GM12878 (cell line): ENCODE data around the gene DIRAS1.

Experiments
- FOS ChIP-seq: IDR thresholded peaks from 3 replicates; pipeline ENCODE4 v1.6.1; 2011; ENCODE audit warnings: borderline replicate concordance; ENCODE audit not compliant: insufficient read length; ENCODE audit errors: extremely low read depth
- GATAD2B ChIP-seq: fragments of 450-650 bp; conservative IDR thresholded peaks from 2 replicates; pipeline ENCODE4 v1.6.1; 2017; ENCODE audit warnings: low read depth, mild to moderate bottlenecking, moderate library complexity
- MYC ChIP-seq: IDR thresholded peaks from 2 replicates; pipeline ENCODE4 v1.6.1; 2011; ENCODE audit warnings: mild to moderate bottlenecking, low read length, moderate library complexity, inconsistent platforms; ENCODE audit not compliant: insufficient read depth, insufficient replicate concordance, insufficient read length, severe bottlenecking
- NRF1 ChIP-seq: conservative IDR thresholded peaks from 2 replicates; pipeline ENCODE4 v1.6.1; 2011; ENCODE audit warnings: mild to moderate bottlenecking, low read depth, low read length, improper control_type of control experiment
- RAD21 ChIP-seq: IDR thresholded peaks from 2 replicates; pipeline ENCODE4 v1.6.1; 2011; ENCODE audit warnings: mild to moderate bottlenecking, low read depth, low read length, moderate library complexity; ENCODE audit not compliant: insufficient read depth
- SP1 ChIP-seq: IDR thresholded peaks from one replicate; pipeline ENCODE4 v1.6.1; 2011; ENCODE audit warnings: low read depth, low read length
- SPI1 ChIP-seq: IDR thresholded peaks from 2 replicates; pipeline ENCODE4 v1.6.1; 2011; ENCODE audit warnings: low read depth, mild to moderate bottlenecking, low read length, moderate library complexity, borderline replicate concordance; ENCODE audit not compliant: insufficient read depth
- ZZZ3 ChIP-seq: IDR thresholded peaks from 2 replicates; pipeline ENCODE4 v1.6.1; 2011; ENCODE audit warnings: low read depth; ENCODE audit not compliant: control insufficient read depth, insufficient read length
- TF ChIP-seq, protein P1 (sequence below), 3 experiments: IDR thresholded peaks in 2 of 3; conservative IDR thresholded peaks in 1 of 3; 2 replicates each; pipeline ENCODE4 v1.5.1; 2011; ENCODE audit warnings: low read depth in 3 of 3, low read length in 3 of 3, mild to moderate bottlenecking in 3 of 3, control low read depth in 2 of 3, moderate library complexity in 2 of 3, inconsistent platforms in 1 of 3, mixed read lengths in 1 of 3; ENCODE audit not compliant: control insufficient read depth in 2 of 3, insufficient read depth in 1 of 3; ENCODE audit errors: extremely low read depth in 1 of 3
- TF ChIP-seq, protein P2 (sequence below): fragments of 450-650 bp; formaldehyde crosslinking; IDR thresholded peaks from 2 replicates; pipeline ENCODE4 v1.5.0; 2022; ENCODE audit warnings: mild to moderate bottlenecking, missing genetic modification characterization
- TF ChIP-seq, protein P3 (sequence below): IDR thresholded peaks from 2 replicates; pipeline ENCODE4 v1.6.1; 2012; ENCODE audit warnings: mild to moderate bottlenecking, low read depth, low read length

DNA sequence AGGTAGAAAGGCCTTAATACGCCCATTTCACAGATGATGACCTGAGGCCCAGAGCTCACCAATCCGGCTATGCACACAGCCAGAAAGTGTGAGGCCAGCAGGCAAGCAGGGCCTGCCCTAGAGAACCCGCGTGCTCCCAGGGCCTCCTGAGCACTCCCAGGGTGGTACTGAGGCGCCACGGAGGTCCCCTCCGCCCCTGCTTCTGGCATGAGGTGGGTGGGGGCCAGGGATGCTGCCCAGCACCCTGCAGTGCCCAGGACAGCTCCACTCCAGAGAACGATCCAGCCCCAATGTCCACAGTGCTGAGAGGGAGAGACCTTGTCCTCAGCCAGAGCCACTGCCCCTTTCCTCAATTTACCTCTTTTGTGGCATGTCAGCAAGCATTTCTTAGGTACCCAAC lies 48.0 kb upstream of the DIRAS1 start:
- TF ChIP-seq, protein P1, sequence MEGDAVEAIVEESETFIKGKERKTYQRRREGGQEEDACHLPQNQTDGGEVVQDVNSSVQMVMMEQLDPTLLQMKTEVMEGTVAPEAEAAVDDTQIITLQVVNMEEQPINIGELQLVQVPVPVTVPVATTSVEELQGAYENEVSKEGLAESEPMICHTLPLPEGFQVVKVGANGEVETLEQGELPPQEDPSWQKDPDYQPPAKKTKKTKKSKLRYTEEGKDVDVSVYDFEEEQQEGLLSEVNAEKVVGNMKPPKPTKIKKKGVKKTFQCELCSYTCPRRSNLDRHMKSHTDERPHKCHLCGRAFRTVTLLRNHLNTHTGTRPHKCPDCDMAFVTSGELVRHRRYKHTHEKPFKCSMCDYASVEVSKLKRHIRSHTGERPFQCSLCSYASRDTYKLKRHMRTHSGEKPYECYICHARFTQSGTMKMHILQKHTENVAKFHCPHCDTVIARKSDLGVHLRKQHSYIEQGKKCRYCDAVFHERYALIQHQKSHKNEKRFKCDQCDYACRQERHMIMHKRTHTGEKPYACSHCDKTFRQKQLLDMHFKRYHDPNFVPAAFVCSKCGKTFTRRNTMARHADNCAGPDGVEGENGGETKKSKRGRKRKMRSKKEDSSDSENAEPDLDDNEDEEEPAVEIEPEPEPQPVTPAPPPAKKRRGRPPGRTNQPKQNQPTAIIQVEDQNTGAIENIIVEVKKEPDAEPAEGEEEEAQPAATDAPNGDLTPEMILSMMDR (IDR thresholded peaks at IDR 0.05 in 2 of 3, conservative IDR thresholded peaks at IDR 0.05 in 1 of 3; ENCODE audit: control insufficient read depth in 2 of 3, extremely low read depth in 1 of 3, insufficient read depth in 1 of 3, low read depth in 3 of 3, low read length in 3 of 3) = no peak
- TF ChIP-seq SP1 = no peak
- TF ChIP-seq SPI1 = no peak
- no peak for TF ChIP-seq FOS
- no peak for TF ChIP-seq MYC
- no peak for TF ChIP-seq NRF1
- TF ChIP-seq, protein P2, sequence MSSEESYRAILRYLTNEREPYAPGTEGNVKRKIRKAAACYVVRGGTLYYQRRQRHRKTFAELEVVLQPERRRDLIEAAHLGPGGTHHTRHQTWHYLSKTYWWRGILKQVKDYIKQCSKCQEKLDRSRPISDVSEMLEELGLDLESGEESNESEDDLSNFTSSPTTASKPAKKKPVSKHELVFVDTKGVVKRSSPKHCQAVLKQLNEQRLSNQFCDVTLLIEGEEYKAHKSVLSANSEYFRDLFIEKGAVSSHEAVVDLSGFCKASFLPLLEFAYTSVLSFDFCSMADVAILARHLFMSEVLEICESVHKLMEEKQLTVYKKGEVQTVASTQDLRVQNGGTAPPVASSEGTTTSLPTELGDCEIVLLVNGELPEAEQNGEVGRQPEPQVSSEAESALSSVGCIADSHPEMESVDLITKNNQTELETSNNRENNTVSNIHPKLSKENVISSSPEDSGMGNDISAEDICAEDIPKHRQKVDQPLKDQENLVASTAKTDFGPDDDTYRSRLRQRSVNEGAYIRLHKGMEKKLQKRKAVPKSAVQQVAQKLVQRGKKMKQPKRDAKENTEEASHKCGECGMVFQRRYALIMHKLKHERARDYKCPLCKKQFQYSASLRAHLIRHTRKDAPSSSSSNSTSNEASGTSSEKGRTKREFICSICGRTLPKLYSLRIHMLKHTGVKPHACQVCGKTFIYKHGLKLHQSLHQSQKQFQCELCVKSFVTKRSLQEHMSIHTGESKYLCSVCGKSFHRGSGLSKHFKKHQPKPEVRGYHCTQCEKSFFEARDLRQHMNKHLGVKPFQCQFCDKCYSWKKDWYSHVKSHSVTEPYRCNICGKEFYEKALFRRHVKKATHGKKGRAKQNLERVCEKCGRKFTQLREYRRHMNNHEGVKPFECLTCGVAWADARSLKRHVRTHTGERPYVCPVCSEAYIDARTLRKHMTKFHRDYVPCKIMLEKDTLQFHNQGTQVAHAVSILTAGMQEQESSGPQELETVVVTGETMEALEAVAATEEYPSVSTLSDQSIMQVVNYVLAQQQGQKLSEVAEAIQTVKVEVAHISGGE (CRISPR knock-in tag) = no peak
- no peak for TF ChIP-seq RAD21
- TF ChIP-seq ZZZ3 = no peak
- no peak for TF ChIP-seq GATAD2B
- TF ChIP-seq, protein P3, sequence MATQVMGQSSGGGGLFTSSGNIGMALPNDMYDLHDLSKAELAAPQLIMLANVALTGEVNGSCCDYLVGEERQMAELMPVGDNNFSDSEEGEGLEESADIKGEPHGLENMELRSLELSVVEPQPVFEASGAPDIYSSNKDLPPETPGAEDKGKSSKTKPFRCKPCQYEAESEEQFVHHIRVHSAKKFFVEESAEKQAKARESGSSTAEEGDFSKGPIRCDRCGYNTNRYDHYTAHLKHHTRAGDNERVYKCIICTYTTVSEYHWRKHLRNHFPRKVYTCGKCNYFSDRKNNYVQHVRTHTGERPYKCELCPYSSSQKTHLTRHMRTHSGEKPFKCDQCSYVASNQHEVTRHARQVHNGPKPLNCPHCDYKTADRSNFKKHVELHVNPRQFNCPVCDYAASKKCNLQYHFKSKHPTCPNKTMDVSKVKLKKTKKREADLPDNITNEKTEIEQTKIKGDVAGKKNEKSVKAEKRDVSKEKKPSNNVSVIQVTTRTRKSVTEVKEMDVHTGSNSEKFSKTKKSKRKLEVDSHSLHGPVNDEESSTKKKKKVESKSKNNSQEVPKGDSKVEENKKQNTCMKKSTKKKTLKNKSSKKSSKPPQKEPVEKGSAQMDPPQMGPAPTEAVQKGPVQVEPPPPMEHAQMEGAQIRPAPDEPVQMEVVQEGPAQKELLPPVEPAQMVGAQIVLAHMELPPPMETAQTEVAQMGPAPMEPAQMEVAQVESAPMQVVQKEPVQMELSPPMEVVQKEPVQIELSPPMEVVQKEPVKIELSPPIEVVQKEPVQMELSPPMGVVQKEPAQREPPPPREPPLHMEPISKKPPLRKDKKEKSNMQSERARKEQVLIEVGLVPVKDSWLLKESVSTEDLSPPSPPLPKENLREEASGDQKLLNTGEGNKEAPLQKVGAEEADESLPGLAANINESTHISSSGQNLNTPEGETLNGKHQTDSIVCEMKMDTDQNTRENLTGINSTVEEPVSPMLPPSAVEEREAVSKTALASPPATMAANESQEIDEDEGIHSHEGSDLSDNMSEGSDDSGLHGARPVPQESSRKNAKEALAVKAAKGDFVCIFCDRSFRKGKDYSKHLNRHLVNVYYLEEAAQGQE = no peak
